HFFc6 (cell line): ENCODE measurements around the gene APC2. TPM values are rescaled to one million over a fixed set of nuclear protein-coding genes. Genes with fewer than 3 reads are reported as not detected.
A peak's percentile ranks its signal among the peaks of the same experiment; 100 is the strongest.

ENCODE experiments used
- DNase-seq: peaks from one replicate; pipeline ENCODE4 v3.0.0-alpha.2; 2018
- H3K27ac Mint-ChIP-seq: 2 replicates; pipeline ENCODE4 v1.8.0; 2020; ENCODE audit warnings: mild to moderate bottlenecking, mixed read lengths
- H3K27me3 Mint-ChIP-seq: 2 replicates; pipeline ENCODE4 v1.8.0; 2021; ENCODE audit warnings: mild to moderate bottlenecking, moderate library complexity, mixed read lengths; ENCODE audit not compliant: insufficient read depth
- H3K36me3 Mint-ChIP-seq: 2 replicates; pipeline ENCODE4 v1.8.0; 2021; ENCODE audit warnings: low read depth, mixed read lengths
- H3K4me1 Mint-ChIP-seq: 2 replicates; pipeline ENCODE4 v1.8.0; 2020; ENCODE audit warnings: low read depth, mixed read lengths
- H3K4me3 Mint-ChIP-seq: 2 replicates; pipeline ENCODE4 v1.8.0; 2020; ENCODE audit warnings: mild to moderate bottlenecking, moderate library complexity, mixed read lengths
- H3K9me3 Mint-ChIP-seq: 2 replicates; pipeline ENCODE4 v1.8.0; 2020; ENCODE audit warnings: mild to moderate bottlenecking, mixed read lengths
- total RNA-seq, 6 experiments: library from RNA; stranded (reverse); fragmentation: NEBNext Ultra II Directional; extraction: Animal tissue kit (Norgen Biotek cat#: 25700); gene quantifications; 2 replicates in 1 of 6; 3 replicates in 5 of 6; pipeline ENCODE4 v1.2.3, GENCODE V29; 2021
- TF ChIP-seq, protein P1 (sequence below): fragments of 200-600 bp; sonication (generic); IDR thresholded peaks from 2 replicates; pipeline ENCODE4 v1.5.0; 2021; ENCODE audit warnings: antibody characterized with exemption, mild to moderate bottlenecking

APC2 gene
- total RNA-seq, 6 experiments from 2014 or later, result 0.18 to 0.47 (median 0.32) TPM

- Mint-ChIP-seq H3K4me3 (no peak overlapping the region), H3K9me3 (no peaks in the 10 kb centered on the region), H3K27me3 (no peaks in the 10 kb centered on the region), H3K4me1 (peaks cover 59% of the 10 kb centered on the region), H3K27ac (no peak overlapping the region), H3K36me3 (peaks cover 11% of the 10 kb centered on the region)
- no peak for DNase-seq
- TF ChIP-seq, protein P1, sequence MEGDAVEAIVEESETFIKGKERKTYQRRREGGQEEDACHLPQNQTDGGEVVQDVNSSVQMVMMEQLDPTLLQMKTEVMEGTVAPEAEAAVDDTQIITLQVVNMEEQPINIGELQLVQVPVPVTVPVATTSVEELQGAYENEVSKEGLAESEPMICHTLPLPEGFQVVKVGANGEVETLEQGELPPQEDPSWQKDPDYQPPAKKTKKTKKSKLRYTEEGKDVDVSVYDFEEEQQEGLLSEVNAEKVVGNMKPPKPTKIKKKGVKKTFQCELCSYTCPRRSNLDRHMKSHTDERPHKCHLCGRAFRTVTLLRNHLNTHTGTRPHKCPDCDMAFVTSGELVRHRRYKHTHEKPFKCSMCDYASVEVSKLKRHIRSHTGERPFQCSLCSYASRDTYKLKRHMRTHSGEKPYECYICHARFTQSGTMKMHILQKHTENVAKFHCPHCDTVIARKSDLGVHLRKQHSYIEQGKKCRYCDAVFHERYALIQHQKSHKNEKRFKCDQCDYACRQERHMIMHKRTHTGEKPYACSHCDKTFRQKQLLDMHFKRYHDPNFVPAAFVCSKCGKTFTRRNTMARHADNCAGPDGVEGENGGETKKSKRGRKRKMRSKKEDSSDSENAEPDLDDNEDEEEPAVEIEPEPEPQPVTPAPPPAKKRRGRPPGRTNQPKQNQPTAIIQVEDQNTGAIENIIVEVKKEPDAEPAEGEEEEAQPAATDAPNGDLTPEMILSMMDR, result no peak
These were observed 36.7 kb upstream of the APC2 start for GRCh38 chr19:1412995-1413800.

DNA sequence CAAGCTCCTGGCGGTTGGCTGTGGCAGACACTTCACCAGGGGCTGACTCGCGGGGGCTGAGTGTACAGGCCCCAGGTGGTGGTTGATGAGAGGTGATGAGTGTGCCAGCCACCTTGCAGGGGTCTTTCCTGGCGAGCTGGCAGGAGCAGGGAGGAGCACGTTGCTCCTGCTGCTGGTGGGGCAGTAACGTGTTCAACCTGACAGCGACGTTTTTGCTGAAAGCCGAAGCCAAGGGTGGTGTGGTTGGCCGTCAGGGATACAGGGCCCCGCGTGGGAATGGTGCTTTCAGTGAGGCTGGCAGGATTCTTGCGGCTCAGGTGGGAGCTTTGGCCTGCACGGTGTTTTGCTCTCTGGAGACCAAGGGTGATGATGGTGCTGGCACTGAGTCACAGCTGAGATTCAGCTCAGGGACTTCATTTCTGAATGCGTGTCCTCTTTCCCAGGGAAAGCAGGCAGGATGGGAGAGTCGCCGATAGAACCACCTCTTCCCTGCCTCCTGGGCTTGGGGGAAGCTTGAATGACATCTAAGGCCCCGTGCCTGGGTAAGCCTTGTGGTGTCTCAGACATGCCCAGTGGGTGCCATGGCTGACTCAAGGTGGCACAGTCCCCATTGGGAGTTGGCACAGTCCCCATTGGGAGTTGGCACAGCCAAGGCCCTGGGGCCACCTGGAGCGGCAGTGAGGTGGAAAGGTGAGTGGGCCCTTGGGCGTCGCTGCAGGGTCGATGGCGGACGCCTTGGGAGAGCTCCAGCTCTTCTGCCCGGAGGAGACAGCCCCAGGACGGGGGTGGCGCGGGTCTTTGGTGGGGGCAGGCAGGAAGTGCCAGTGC is 33.7 kb upstream of the APC2 start:
- Mint-ChIP-seq H3K27me3 (no peaks in the 10 kb centered on the region), H3K9me3 (no peaks in the 10 kb centered on the region), H3K4me3 (peak overlapping the region; percentile 78), H3K4me1 (peaks cover 34% of the 10 kb centered on the region), H3K27ac (peak overlapping the region; percentile 94), H3K36me3 (peaks cover 18% of the 10 kb centered on the region)
- TF ChIP-seq, protein P1, result no peak
- no peak for DNase-seq

- DNase-seq, result no peak
- TF ChIP-seq, protein P1, result no peak
- Mint-ChIP-seq H3K36me3 (peaks cover 18% of the 10 kb centered on the region), H3K9me3 (no peaks in the 10 kb centered on the region), H3K4me3 (0 out of 2 replicates have a peak overlapping the region, but pooled peaks have one; percentile 24), H3K4me1 (peaks cover 26% of the 10 kb centered on the region), H3K27me3 (no peaks in the 10 kb centered on the region), H3K27ac (peak overlapping the region; percentile 70)
These were observed 32.8 kb upstream of the APC2 start for GRCh38 chr19:1417145-1417544.

GRCh38 chr19:1417681-1418495 is 32.0 kb upstream of the APC2 start:
- Mint-ChIP-seq H3K4me1 (peaks cover 26% of the 10 kb centered on the region), H3K27ac (peak overlapping the region; percentile 70), H3K4me3 (peak overlapping the region; percentile 24; the same call in 1 of the 2 replicates), H3K27me3 (no peaks in the 10 kb centered on the region), H3K36me3 (peaks cover 18% of the 10 kb centered on the region), H3K9me3 (no peaks in the 10 kb centered on the region)
- DNase-seq, result no peak
- TF ChIP-seq, protein P1, result no peak

GRCh38 chr19:1418496-1418775 is 31.5 kb upstream of the APC2 start:
- Mint-ChIP-seq H3K4me3 (no peak overlapping the region), H3K36me3 (peaks cover 22% of the 10 kb centered on the region), H3K27ac (no peak overlapping the region), H3K27me3 (no peaks in the 10 kb centered on the region), H3K4me1 (peaks cover 26% of the 10 kb centered on the region), H3K9me3 (no peaks in the 10 kb centered on the region)
- DNase-seq, result no peak
- TF ChIP-seq, protein P1, result no peak
